ENCODE measurements around the gene PPP2R3B.
"Not testable (repeated sequence)": the region's sequence is repeated elsewhere in the genome, so short reads cannot be mapped to it uniquely, and the experiment has no call there.

The PPP2R3B gene

GRCh38 chrX:334971-335757 is 51.5 kb downstream of the PPP2R3B start:
- DNase-seq, result no peak

DNA sequence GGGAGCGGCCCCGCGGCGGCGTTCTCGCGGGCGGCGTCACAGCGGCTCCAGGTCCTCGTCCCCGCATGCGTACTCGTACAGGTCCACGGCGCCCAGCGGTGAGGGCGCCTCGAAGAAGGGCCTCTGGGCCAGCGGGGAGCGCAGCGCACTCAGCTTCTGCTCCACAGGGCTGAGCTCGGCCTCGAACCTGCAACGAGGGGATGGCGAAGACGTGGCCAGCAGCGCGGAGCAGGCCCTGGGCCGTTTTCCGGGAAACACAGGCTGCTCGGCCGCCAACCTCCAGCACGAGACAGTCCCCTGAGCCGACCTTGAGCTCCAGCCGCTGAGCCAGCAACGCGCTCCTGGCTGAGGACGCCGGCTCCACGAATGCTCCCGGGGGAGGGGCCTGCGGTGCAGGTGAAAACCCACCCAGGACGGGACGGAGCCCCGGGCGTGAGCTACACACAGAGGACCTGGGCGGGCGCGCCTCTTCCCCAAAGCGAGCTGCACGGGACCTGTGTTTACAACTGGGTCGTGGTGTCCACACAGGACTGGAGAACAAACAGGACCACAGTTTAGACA is 52.3 kb downstream of the PPP2R3B start:
- DNase-seq, result no peak

DNA sequence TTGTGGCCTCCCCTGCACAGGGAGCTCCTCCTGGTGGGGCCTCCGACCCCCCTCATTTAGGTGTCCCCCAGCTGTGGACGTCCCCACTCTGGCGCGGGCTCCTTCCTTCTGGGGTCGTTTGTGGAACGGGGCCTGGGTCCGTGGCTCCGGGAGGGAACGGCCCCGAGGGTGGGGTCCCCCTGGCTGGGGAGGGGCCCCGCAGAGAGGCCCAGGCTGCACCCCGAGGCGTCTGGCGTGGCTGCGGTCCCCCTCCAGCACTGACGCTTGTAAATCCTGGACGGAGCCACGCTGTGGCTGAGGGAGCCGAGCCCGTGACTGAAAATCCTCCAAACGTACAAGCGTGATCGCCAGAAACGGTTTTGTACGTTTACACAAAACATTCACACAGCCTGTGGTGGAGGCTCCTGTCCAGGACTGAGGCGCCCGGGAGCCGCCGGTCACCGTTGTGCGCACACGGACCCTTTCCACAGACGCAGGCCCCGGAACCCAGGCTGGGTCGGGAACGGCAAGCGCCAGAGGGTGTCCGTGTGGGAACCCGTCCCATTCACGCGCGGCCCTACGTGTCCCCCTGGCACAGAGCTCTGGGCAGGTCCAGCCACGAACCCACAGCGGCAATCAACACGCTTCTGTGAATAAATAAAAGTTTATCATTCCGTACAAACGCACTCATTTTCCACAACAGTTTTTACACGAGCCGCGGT is 52.9 kb downstream of the PPP2R3B start:
- DNase-seq, result no peak

GRCh38 chrX:332916-333610 is 53.6 kb downstream of the PPP2R3B start:
- no peak for DNase-seq

DNA sequence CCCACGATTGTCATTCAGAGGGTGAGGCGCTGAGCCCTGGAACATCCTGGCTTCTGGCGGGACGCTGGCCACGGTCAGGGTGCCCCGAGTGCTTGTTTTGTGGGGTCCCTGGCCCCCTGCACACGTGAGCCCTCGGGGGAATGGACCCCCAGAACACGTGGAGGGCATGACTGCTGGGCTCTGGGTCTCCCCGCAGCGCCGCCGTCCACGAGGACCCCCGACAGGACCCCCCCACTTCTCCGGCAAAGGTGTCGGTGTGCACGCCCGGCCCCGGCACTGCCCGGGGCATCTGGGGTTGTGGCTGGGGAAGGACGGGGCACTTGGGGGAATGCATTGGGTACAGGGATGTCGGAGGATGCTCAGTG is 54.2 kb downstream of the PPP2R3B start:
- DNase-seq, result no peak

DNA sequence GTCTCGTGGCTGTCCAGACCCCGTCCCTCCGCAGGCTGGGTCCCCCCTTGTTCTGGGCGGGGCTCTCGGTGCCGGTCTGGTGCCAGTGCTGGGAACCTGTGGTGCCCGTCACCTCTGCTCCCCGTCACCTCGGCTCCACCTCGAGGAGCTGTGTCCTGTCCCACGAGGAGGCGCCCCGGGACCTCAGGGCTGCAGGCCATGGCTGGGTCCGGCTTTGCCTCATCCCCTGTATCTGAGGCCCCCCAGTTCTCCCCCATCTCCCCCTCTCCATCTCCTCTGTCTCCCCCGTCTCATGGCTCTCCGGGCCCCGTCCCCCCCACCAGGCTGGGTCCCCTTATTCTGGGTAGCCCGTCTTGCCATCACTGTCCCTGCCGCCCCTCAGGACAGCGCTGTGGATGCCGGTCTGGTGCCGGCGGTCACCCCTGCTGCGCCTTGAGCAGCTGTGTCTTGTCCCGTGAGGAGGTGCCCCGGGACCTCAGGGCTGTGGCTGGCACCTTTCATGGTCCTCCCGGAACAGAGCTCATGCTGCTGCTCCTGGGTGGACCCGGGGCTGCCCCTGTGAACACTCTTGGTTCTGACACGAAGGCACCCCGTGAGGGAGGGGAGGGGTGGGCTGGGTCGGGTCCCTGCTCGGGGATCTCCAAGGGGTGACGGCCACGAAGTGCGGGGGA is 54.7 kb downstream of the PPP2R3B start:
- no peak for DNase-seq

DNA sequence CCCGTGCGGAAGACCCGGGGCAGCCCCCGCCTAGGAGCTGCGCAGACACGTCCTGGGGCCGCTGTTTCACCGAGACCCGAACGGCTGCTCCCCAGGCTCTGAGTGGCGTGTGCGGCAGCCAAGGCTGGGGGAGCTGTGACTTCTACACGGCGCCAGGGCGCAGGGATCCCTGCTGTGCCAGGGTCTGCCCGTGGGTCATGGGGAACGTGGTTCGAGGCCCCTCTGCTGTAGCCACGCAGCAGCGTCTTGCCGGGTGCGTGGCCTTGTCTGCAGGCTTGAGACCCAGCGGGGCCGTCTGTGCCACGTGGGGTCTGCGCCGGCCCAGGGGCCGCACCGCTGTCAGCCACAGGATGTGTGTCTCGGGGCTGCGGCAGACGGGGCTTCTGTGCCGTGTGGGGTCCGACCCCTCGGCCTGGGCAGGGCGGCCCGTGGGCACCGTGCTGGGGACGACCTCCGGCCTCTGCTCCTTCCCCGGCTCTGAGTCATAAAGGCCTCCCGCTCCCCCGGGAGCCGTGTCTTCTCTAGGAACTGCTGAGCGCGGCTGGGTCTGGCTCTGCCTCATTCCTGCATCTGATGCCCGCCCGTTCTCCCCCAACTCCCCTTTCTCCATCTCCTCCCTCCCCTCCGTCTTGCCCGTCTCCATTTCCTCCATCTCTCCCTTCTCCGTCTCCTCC is 55.4 kb downstream of the PPP2R3B start:
- no peak for DNase-seq

DNA sequence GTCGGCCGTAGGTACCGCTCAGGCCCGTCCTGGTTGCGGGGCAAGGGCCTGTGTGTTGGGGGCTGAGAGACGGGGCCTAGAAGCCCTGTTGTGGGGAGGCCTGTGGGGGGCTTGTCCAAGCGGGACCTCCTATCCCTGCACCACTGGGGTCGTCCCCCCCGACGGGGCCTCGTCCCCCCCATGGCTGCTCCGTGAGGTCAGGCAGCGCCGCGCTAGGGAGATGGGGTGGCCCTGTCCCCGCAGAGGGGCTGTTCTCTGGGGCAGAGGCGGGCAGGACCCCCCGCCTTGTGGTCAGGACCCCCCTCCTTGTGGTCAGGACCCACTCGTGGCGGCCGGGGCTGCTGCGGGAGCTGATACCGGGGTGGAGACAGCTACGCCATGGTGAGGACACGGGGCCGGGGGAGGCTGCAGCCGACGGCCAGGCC is 56.0 kb downstream of the PPP2R3B start:
- no peak for DNase-seq

- not testable (repeated sequence) for DNase-seq
Measured at GRCh38 chrX:330141-330725, 56.5 kb downstream of the PPP2R3B start.

DNA sequence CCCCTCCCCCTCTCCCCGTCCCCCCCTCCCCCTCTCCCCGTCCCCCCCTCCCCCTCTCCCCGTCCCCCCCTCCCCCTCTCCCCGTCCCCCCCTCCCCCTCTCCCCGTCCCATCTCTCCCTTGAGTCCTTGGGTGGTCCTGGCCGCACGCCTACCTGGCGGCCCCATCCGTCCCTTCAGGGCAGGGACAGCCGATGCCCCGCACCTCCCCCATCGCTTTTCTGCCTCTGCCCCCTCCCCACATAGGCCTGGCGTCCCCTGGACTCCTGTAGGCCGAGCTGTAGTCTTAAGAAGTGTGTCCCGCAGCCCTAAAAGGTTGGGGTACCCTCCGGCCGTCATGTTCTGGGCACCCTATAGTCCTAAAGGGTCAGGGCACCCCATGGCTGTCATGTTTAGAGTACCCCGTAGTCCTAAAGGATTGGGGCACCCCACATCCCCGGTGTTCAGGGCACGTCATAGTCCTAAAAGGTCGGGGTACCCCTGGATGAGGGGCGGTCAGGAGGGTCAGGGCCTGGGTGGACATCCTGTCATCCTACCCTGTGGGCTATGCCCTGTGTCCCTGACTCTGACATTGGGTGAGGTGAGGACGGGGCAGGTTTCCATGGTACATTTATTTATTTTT is 57.3 kb downstream of the PPP2R3B start:
- DNase-seq, result no peak

GRCh38 chrX:327660-328126 is 59.0 kb downstream of the PPP2R3B start:
- DNase-seq, result no peak

DNA sequence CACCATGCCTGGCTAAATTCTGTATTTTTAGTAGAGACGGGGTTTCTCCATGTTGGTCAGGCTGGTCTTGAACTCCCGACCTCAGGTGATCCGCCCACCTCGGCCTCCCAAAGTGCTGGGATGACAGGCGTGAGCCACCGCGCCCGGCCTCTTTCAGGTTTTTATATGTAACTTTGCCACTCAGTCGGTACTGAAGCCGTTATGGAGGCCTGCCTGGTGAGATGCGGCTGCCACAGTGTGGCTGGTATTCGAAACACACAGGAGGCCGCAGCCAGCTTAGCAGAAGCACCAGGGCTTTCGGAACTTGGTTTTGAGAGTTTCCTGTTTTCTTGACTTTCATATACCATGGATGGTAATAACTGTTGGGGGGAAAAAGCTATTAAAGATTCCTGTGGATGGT is 62.0 kb downstream of the PPP2R3B start:
- not testable (repeated sequence) for DNase-seq

DNA sequence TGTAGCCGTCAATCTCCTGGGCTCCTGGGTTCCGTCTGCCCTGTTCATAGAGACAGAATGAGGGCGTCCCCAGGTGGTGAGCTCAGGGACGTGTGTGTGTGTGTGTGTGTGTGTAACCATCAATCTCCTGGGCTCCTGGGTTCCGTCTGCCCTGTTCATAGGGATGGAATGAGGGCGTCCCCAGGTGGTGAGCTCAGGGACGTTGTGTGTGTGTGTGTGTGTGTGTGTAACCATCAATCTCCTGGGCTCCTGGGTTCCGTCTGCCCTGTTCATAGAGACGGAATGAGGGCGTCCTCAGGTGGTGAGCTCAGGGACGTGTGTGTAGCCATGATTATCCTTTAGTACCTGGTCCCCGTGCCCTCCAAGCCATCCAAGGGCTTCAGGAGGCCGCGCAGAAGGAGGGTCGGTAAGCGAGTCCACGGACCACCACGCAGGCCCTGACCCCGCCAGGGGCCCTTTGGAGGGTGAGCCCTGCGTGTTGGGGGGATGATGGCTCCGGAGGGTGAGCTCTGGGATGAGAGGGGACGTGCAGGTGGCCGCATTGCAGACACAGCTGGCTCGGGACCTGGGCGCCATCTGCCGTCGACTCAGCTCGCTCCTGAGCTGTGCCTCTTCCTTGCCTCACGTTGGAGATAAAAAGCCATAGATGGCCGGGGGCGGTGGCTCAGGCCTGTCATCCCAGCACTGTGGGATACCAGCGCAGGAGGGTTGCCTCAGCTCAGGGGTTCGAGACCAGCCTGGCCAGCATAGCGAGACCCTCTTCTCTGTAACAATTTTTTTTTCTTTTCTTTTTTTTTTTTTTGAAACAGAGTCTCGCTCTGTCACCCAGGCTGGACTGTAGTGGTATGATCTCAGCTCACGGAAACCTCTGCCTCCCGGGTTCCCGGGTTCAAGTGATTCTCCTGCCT is 62.7 kb downstream of the PPP2R3B start:
- no peak for DNase-seq

DNA sequence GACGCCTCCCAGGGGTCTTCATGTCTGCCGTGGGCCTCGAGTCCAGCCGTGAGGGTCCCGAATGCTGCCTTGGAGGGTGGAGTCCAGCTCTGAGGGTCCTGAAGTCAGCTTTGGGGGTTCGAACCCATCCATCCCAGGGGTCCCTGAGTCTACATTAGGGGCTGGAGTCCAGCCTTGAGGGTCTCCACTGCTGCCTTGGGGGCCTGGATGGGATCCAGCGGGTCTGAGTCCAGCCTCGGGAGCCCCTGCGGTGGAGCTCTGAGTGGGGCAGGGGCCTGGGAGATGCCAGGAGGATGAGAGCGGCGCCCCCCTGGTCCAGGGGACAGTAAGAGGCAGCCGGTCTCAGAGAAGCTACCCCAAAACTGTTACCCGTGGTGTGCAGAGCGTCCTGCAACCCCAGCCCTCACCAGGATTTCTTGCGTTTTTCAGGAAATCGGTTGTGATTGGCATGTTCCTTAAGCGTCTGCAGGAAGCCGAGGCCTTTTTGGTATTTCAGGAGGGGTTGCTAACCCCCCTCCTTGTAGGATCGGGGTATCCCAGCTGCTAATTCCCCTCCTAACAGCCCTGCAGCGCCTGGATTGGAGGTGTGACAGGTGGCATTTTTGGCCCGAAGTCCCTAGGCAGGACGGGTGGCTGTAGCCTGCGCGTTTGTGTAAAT is 66.5 kb downstream of the PPP2R3B start:
- no peak for DNase-seq

- no peak for DNase-seq
Measured at GRCh38 chrX:319579-320125, 67.1 kb downstream of the PPP2R3B start.

GRCh38 chrX:318739-319578 is 67.7 kb downstream of the PPP2R3B start, which contains the start of gene GTPBP6:
GTPBP6 (minus strand) TSS chrX:318796; CDS start chrX:318787, 9 bp downstream.
- DNase-seq, result no peak

- no peak for DNase-seq
Measured at GRCh38 chrX:318068-318738, 68.5 kb downstream of the PPP2R3B start.

All from NCI-H774 (cell line).